ENCODE results near the gene NCKAP5.

Gene NCKAP5

GRCh38 chr2:132677661-132678060 lies 890.6 kb downstream of the NCKAP5 start:
- no peak for TF ChIP-seq CTCF (IDR thresholded peaks at IDR 0.05; ENCODE audit: insufficient read depth, low read length, poor library complexity, severe bottlenecking)
- Histone ChIP-seq H3K27me3 (replicated peaks; ENCODE audit: control insufficient read depth, insufficient read depth, low read length) (no peaks in the 10 kb centered on the region), H3K4me3 (replicated peaks; ENCODE audit: low read depth, low read length) (no peak overlapping the region), H3K36me3 (ENCODE audit: control insufficient read depth, insufficient read depth, low read length) (no peaks in the 10 kb centered on the region)
- no peak for DNase-seq (ENCODE audit: extremely low read depth, insufficient read length)

GRCh38 chr2:132676999-132677398 lies 891.3 kb downstream of the NCKAP5 start:
- no peaks in the 10 kb centered on the region for H3K27me3 ChIP-seq (replicated peaks; ENCODE audit: control insufficient read depth, insufficient read depth, low read length)
- DNase-seq (ENCODE audit: extremely low read depth, insufficient read length), result no peak
- no peaks in the 10 kb centered on the region for H3K36me3 ChIP-seq (ENCODE audit: control insufficient read depth, insufficient read depth, low read length)
- peak; percentile 12 for TF ChIP-seq CTCF (IDR thresholded peaks at IDR 0.05; ENCODE audit: insufficient read depth, low read length, poor library complexity, severe bottlenecking)
- H3K4me3 ChIP-seq (replicated peaks; ENCODE audit: low read depth, low read length), result no peak overlapping the region

GRCh38 chr2:132671151-132671835 lies 897.0 kb downstream of the NCKAP5 start:
- no peaks in the 10 kb centered on the region for H3K36me3 ChIP-seq (ENCODE audit: control insufficient read depth, insufficient read depth, low read length)
- no peak for DNase-seq (ENCODE audit: extremely low read depth, insufficient read length)
- no peaks in the 10 kb centered on the region; the same call in 1 of the 2 replicates for H3K27me3 ChIP-seq (replicated peaks; ENCODE audit: control insufficient read depth, insufficient read depth, low read length)
- no peak overlapping the region for H3K4me3 ChIP-seq (replicated peaks; ENCODE audit: low read depth, low read length)
- no peak for TF ChIP-seq CTCF (IDR thresholded peaks at IDR 0.05; ENCODE audit: insufficient read depth, low read length, poor library complexity, severe bottlenecking)

GRCh38 chr2:132670496-132671150 lies 897.6 kb downstream of the NCKAP5 start:
- Histone ChIP-seq H3K36me3 (ENCODE audit: control insufficient read depth, insufficient read depth, low read length) (no peaks in the 10 kb centered on the region), H3K27me3 (replicated peaks; ENCODE audit: control insufficient read depth, insufficient read depth, low read length) (no peaks in the 10 kb centered on the region; the same call in 1 of the 2 replicates), H3K4me3 (replicated peaks; ENCODE audit: low read depth, low read length) (no peak overlapping the region)
- TF ChIP-seq CTCF (IDR thresholded peaks at IDR 0.05; ENCODE audit: insufficient read depth, low read length, poor library complexity, severe bottlenecking), result no peak
- peak; percentile 11 for DNase-seq (ENCODE audit: extremely low read depth, insufficient read length)

- DNase-seq (ENCODE audit: extremely low read depth, insufficient read length), result peak; percentile 14
- no peak for TF ChIP-seq CTCF (IDR thresholded peaks at IDR 0.05; ENCODE audit: insufficient read depth, low read length, poor library complexity, severe bottlenecking)
- H3K36me3 ChIP-seq (ENCODE audit: control insufficient read depth, insufficient read depth, low read length), result no peaks in the 10 kb centered on the region
- no peak within 1 kb of the TSS for H3K4me3 ChIP-seq (replicated peaks; ENCODE audit: low read depth, low read length)
- no peaks in the 10 kb centered on the region; the same call in 1 of the 2 replicates for H3K27me3 ChIP-seq (replicated peaks; ENCODE audit: control insufficient read depth, insufficient read depth, low read length)
Measured at GRCh38 chr2:132669908-132670495, 898.3 kb downstream of the NCKAP5 start, which contains the start of gene LYPD1. TSS of gene LYPD1 (minus strand) at chr2:132670205. CDS start at chr2:132669932, 273 bp downstream.

Measured in GM06990 (cell line).